GM12874 (cell line): ENCODE data around the gene MARS2.

Source experiments
- CTCF ChIP-seq: IDR thresholded peaks from 2 replicates; pipeline ENCODE4 v1.5.1; 2011; ENCODE audit warnings: low read depth, mild to moderate bottlenecking, control low read depth, low read length, moderate library complexity; ENCODE audit not compliant: insufficient read depth

MARS2 gene

GRCh38 chr2:197673106-197673505 lies 32.1 kb upstream of the MARS2 start:
- no peak for TF ChIP-seq CTCF

GRCh38 chr2:197673606-197674005 lies 31.6 kb upstream of the MARS2 start:
- no peak for TF ChIP-seq CTCF

- no peak for TF ChIP-seq CTCF
Observed at GRCh38 chr2:197674060-197674459, 31.1 kb upstream of the MARS2 start.

GRCh38 chr2:197674591-197674990 lies 30.6 kb upstream of the MARS2 start:
- TF ChIP-seq CTCF, result no peak

GRCh38 chr2:197675246-197675645 lies 29.9 kb upstream of the MARS2 start, which contains the start of gene RFTN2:
Gene RFTN2 (minus strand): TSS chr2:197675587. CDS start chr2:197675458, 129 bp downstream.
- no peak for TF ChIP-seq CTCF

GRCh38 chr2:197675711-197676188 lies 29.4 kb upstream of the MARS2 start:
- TF ChIP-seq CTCF, result no peak

- TF ChIP-seq CTCF, result no peak
Observed at GRCh38 chr2:197677056-197677455, 28.1 kb upstream of the MARS2 start.
